ENCODE data around the gene PTPRG. TPM values are rescaled to one million over a fixed set of nuclear protein-coding genes. Genes with fewer than 3 reads are reported as not detected.

PTPRG gene
- total and polyA plus RNA-seq, 2 donors (not counting 1 experiment from before 2014, with no cell fraction given): 67.0 to 97.9 TPM

- Histone ChIP-seq H3K79me2 (ENCODE audit: control insufficient read depth, insufficient read depth, low read length) (no peaks in the 10 kb centered on the region), H2AFZ (ENCODE audit: low read length) (no peak overlapping the region), H3K9ac (ENCODE audit: insufficient read depth, low read length) (no peak overlapping the region), H3K36me3 (ENCODE audit: control insufficient read depth, insufficient read depth, low read length) (no peaks in the 10 kb centered on the region), H3K4me3 (replicated peaks in 1 of 4; ENCODE audit: control extremely low read depth in 1 of 4, insufficient read depth in 1 of 4, low read depth in 3 of 4, low read length in 4 of 4) (no peak overlapping the region), H4K20me1 (ENCODE audit: control insufficient read depth, extremely low read depth, insufficient read depth, low read length) (no peaks in the 10 kb centered on the region), H3K4me1 (ENCODE audit: control insufficient read depth, extremely low read depth, insufficient read depth, low read length) (no peaks in the 10 kb centered on the region), H3K4me2 (ENCODE audit: extremely low read depth, insufficient read depth, low read length) (no peak overlapping the region), H3K27ac (ENCODE audit: insufficient read depth, low read length) (no peak overlapping the region), H3K9me3 (ENCODE audit: control insufficient read depth, insufficient read depth, low read depth, low read length) (no peaks in the 10 kb centered on the region), H3K27me3 (ENCODE audit: control insufficient read depth, insufficient read depth, low read length) (no peaks in the 10 kb centered on the region)
- TF ChIP-seq EZH2 (IDR thresholded peaks at IDR 0.05; ENCODE audit: low read length, missing control alignments) (no peak), CTCF (conservative IDR thresholded peaks at IDR 0.05 in 1 of 2, IDR thresholded peaks at IDR 0.05 in 1 of 2; ENCODE audit: low read depth in 1 of 2, low read length in 2 of 2) (no peak)
- no peak for DNase-seq (ENCODE audit: low read depth in 2 of 2)
These were observed 39.3 kb upstream of the PTPRG start for GRCh38 chr3:61522060-61522459.

- H3K4me2 ChIP-seq (ENCODE audit: extremely low read depth, insufficient read depth, low read length): no peak overlapping the region
- no peak overlapping the region for H3K4me3 ChIP-seq (replicated peaks in 1 of 4; ENCODE audit: control extremely low read depth in 1 of 4, insufficient read depth in 1 of 4, low read depth in 3 of 4, low read length in 4 of 4)
- H4K20me1 ChIP-seq (ENCODE audit: control insufficient read depth, extremely low read depth, insufficient read depth, low read length): no peaks in the 10 kb centered on the region
- DNase-seq (ENCODE audit: low read depth in 2 of 2): peak in 1 of 2 donors; percentile 3
- no peak overlapping the region for H3K27ac ChIP-seq (ENCODE audit: insufficient read depth, low read length)
- H3K9me3 ChIP-seq (ENCODE audit: control insufficient read depth, insufficient read depth, low read depth, low read length): no peaks in the 10 kb centered on the region
- no peaks in the 10 kb centered on the region for H3K36me3 ChIP-seq (ENCODE audit: control insufficient read depth, insufficient read depth, low read length)
- no peaks in the 10 kb centered on the region for H3K79me2 ChIP-seq (ENCODE audit: control insufficient read depth, insufficient read depth, low read length)
- no peaks in the 10 kb centered on the region for H3K4me1 ChIP-seq (ENCODE audit: control insufficient read depth, extremely low read depth, insufficient read depth, low read length)
- TF ChIP-seq EZH2 (IDR thresholded peaks at IDR 0.05; ENCODE audit: low read length, missing control alignments) (no peak), CTCF (conservative IDR thresholded peaks at IDR 0.05 in 1 of 2, IDR thresholded peaks at IDR 0.05 in 1 of 2; ENCODE audit: low read depth in 1 of 2, low read length in 2 of 2) (no peak)
- H3K27me3 ChIP-seq (ENCODE audit: control insufficient read depth, insufficient read depth, low read length): no peaks in the 10 kb centered on the region
- no peak overlapping the region for H2AFZ ChIP-seq (ENCODE audit: low read length)
- no peak overlapping the region for H3K9ac ChIP-seq (ENCODE audit: insufficient read depth, low read length)
These were observed 38.7 kb upstream of the PTPRG start for GRCh38 chr3:61522626-61523025.

GRCh38 chr3:61524933-61525332 is 36.4 kb upstream of the PTPRG start:
- no peaks in the 10 kb centered on the region for H3K9me3 ChIP-seq (ENCODE audit: control insufficient read depth, insufficient read depth, low read depth, low read length)
- no peaks in the 10 kb centered on the region for H3K4me1 ChIP-seq (ENCODE audit: control insufficient read depth, extremely low read depth, insufficient read depth, low read length)
- no peak for DNase-seq (ENCODE audit: low read depth in 2 of 2)
- H3K9ac ChIP-seq (ENCODE audit: insufficient read depth, low read length): no peak overlapping the region
- H3K27ac ChIP-seq (ENCODE audit: insufficient read depth, low read length): no peak overlapping the region
- no peaks in the 10 kb centered on the region for H3K79me2 ChIP-seq (ENCODE audit: control insufficient read depth, insufficient read depth, low read length)
- H3K36me3 ChIP-seq (ENCODE audit: control insufficient read depth, insufficient read depth, low read length): no peaks in the 10 kb centered on the region
- no peaks in the 10 kb centered on the region for H4K20me1 ChIP-seq (ENCODE audit: control insufficient read depth, extremely low read depth, insufficient read depth, low read length)
- TF ChIP-seq EZH2 (IDR thresholded peaks at IDR 0.05; ENCODE audit: low read length, missing control alignments) (no peak), CTCF (conservative IDR thresholded peaks at IDR 0.05 in 1 of 2, IDR thresholded peaks at IDR 0.05 in 1 of 2; ENCODE audit: low read depth in 1 of 2, low read length in 2 of 2) (no peak)
- H3K4me3 ChIP-seq (replicated peaks in 1 of 4; ENCODE audit: control extremely low read depth in 1 of 4, insufficient read depth in 1 of 4, low read depth in 3 of 4, low read length in 4 of 4): no peak overlapping the region
- H3K27me3 ChIP-seq (ENCODE audit: control insufficient read depth, insufficient read depth, low read length): no peaks in the 10 kb centered on the region
- no peak overlapping the region for H3K4me2 ChIP-seq (ENCODE audit: extremely low read depth, insufficient read depth, low read length)
- no peak overlapping the region for H2AFZ ChIP-seq (ENCODE audit: low read length)
